Endothelial cell (in vitro differentiated cells): ENCODE results near the gene RIN3. TPM values are rescaled to one million over a fixed set of nuclear protein-coding genes. Genes with fewer than 3 reads are reported as not detected.
"Not testable (repeated sequence)": the region's sequence is repeated elsewhere in the genome, so short reads cannot be mapped to it uniquely, and the experiment has no call there.

Source experiments
- DNase-seq: peaks from one replicate; pipeline ENCODE4 v3.0.0; 2021; ENCODE audit warnings: low spot score
- H3K27ac Mint-ChIP-seq: one replicate; pipeline ENCODE4 v1.8.0; 2021; ENCODE audit warnings: mixed read lengths, inconsistent platforms; ENCODE audit not compliant: unreplicated experiment
- H3K27me3 Mint-ChIP-seq: one replicate; pipeline ENCODE4 v1.8.0; 2021; ENCODE audit warnings: mild to moderate bottlenecking, moderate library complexity, mixed read lengths, inconsistent platforms; ENCODE audit not compliant: unreplicated experiment
- H3K36me3 Mint-ChIP-seq: one replicate; pipeline ENCODE4 v1.8.0; 2021; ENCODE audit warnings: mild to moderate bottlenecking, low read depth, mixed read lengths, inconsistent platforms; ENCODE audit not compliant: unreplicated experiment
- H3K4me1 Mint-ChIP-seq: one replicate; pipeline ENCODE4 v1.8.0; 2021; ENCODE audit warnings: mild to moderate bottlenecking, mixed read lengths, inconsistent platforms; ENCODE audit not compliant: unreplicated experiment
- H3K4me3 Mint-ChIP-seq: one replicate; pipeline ENCODE4 v1.8.0; 2021; ENCODE audit warnings: mild to moderate bottlenecking, mixed read lengths, inconsistent platforms; ENCODE audit not compliant: unreplicated experiment
- H3K9me3 Mint-ChIP-seq: one replicate; pipeline ENCODE4 v1.8.0; 2021; ENCODE audit warnings: mixed read lengths, inconsistent platforms; ENCODE audit not compliant: unreplicated experiment
- total RNA-seq: library from RNA; stranded (reverse); fragmentation: NEBNext Ultra II Directional; extraction: Animal tissue kit (Norgen Biotek cat#: 25700); gene quantifications from one replicate; pipeline ENCODE4 v1.2.1, GENCODE V29; 2021; ENCODE audit not compliant: unreplicated experiment
- TF ChIP-seq, protein P1 (sequence below): fragments of 200-600 bp; sonication (generic); IDR thresholded peaks from one replicate; pipeline ENCODE4 v1.5.0; 2021; ENCODE audit warnings: antibody characterized with exemption; ENCODE audit not compliant: unreplicated experiment

Gene RIN3
- total RNA-seq, 1 donor from 2014 or later, result 25.8 TPM

DNA sequence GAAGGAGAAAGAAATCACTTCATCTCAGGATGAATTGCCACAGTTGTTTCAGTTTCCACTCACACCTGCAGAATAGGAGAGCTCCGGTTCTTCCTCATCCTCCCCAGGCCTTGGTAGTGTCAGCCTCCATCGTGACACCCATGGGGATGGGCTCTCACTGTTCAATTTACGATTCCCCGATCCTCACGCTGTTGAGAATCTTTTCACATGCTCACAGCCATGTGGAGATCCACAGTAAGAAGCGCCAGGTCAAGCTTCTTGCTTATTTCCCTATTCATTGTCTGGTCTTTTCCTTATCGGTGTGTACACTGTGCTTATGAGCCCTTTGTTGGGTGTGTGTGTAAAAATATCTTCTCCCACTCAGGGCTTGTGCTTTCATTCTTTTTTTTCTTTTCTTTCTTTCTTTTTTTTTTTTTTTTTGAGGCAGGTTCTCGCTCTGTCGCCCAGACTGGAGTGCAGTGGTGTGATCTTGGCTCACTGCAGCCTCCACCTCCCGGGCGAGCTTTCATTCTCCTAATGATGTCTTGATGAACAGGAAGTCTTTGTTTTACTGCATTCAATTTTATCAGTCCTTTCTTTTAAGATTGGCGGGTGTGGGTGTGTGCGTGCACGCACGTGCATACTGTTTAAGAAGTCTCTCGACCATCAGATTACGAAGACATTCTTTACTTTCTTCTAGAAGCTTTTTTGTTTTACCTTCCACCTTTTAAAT, 21.5 kb downstream of the RIN3 start:
- Mint-ChIP-seq H3K27me3 (no peaks in the 10 kb centered on the region), H3K4me3 (no peak overlapping the region), H3K27ac (peak overlapping the region; percentile 15), H3K36me3 (peaks cover under 1% of the 10 kb centered on the region), H3K9me3 (no peaks in the 10 kb centered on the region), H3K4me1 (peaks cover 3% of the 10 kb centered on the region)
- TF ChIP-seq, protein P1, sequence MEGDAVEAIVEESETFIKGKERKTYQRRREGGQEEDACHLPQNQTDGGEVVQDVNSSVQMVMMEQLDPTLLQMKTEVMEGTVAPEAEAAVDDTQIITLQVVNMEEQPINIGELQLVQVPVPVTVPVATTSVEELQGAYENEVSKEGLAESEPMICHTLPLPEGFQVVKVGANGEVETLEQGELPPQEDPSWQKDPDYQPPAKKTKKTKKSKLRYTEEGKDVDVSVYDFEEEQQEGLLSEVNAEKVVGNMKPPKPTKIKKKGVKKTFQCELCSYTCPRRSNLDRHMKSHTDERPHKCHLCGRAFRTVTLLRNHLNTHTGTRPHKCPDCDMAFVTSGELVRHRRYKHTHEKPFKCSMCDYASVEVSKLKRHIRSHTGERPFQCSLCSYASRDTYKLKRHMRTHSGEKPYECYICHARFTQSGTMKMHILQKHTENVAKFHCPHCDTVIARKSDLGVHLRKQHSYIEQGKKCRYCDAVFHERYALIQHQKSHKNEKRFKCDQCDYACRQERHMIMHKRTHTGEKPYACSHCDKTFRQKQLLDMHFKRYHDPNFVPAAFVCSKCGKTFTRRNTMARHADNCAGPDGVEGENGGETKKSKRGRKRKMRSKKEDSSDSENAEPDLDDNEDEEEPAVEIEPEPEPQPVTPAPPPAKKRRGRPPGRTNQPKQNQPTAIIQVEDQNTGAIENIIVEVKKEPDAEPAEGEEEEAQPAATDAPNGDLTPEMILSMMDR, result no peak
- DNase-seq, result no peak

- H3K9me3 Mint-ChIP-seq, H3K27ac Mint-ChIP-seq, H3K4me3 Mint-ChIP-seq, DNase-seq, H3K36me3 Mint-ChIP-seq, H3K27me3 Mint-ChIP-seq: not testable (repeated sequence)
- peaks cover 11% of the 10 kb centered on the region for H3K4me1 Mint-ChIP-seq
These were observed 22.6 kb downstream of the RIN3 start for GRCh38 chr14:92536231-92536630.

DNA sequence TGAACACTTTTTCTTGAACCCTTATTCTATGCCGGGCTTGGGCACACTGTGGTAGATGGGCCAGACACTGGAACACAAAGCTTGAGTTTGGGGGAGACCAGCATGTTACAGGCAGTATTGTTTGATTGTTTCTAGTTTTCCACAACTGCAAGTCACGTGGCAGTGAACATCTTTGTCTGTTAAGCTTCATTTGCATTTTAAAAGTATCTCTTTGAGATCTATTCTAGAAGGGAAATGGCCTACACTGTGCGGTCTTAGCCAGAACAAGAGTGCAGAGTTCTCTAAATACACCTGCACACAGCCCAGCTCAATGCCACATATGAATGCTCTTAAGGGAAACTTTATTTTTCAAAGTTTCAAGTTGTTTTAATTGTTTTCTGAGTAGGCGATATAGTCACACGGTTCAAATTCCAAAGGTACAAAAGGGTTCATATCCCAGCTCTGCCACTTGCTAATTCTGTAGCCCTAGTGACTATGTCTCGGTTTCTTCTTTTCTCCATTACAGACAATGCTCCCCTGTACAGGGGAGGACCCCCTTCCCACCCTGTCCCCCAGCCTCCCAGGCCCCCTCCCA, 24.9 kb downstream of the RIN3 start:
- TF ChIP-seq, protein P1, result no peak
- H3K4me3 Mint-ChIP-seq, result no peak overlapping the region
- no peak overlapping the region for H3K27ac Mint-ChIP-seq
- H3K36me3 Mint-ChIP-seq, result peaks cover 4% of the 10 kb centered on the region
- H3K4me1 Mint-ChIP-seq, result peaks cover 11% of the 10 kb centered on the region
- DNase-seq, result no peak
- no peaks in the 10 kb centered on the region for H3K9me3 Mint-ChIP-seq
- H3K27me3 Mint-ChIP-seq, result no peaks in the 10 kb centered on the region

- no peaks in the 10 kb centered on the region for H3K9me3 Mint-ChIP-seq
- peaks cover 11% of the 10 kb centered on the region for H3K4me1 Mint-ChIP-seq
- TF ChIP-seq, protein P1, result no peak
- H3K27me3 Mint-ChIP-seq, result no peaks in the 10 kb centered on the region
- no peak overlapping the region for H3K4me3 Mint-ChIP-seq
- no peak overlapping the region for H3K27ac Mint-ChIP-seq
- DNase-seq, result no peak
- peaks cover 4% of the 10 kb centered on the region for H3K36me3 Mint-ChIP-seq
These were observed 25.8 kb downstream of the RIN3 start for GRCh38 chr14:92539419-92539818.

- TF ChIP-seq, protein P1, result no peak
- no peak for DNase-seq
- H3K4me1 Mint-ChIP-seq, result peaks cover 11% of the 10 kb centered on the region
- no peak overlapping the region for H3K27ac Mint-ChIP-seq
- H3K9me3 Mint-ChIP-seq, result no peaks in the 10 kb centered on the region
- peaks cover 4% of the 10 kb centered on the region for H3K36me3 Mint-ChIP-seq
- no peak overlapping the region for H3K4me3 Mint-ChIP-seq
- no peaks in the 10 kb centered on the region for H3K27me3 Mint-ChIP-seq
These were observed 26.3 kb downstream of the RIN3 start for GRCh38 chr14:92539875-92540274.
